ENCODE measurements around the gene ESRRA. TPM values are rescaled to one million over a fixed set of nuclear protein-coding genes. Genes with fewer than 3 reads are reported as not detected.

Gene ESRRA
- total and polyA plus RNA-seq, 8 donors: 45.5 to 685 (median 87.0) TPM

- intact Hi-C loops (cut with DNase I; ENCODE audit: low total_unique reads): no loop called here
- TF ChIP-seq POLR2A (IDR thresholded peaks at IDR 0.05): no peak
- TF ChIP-seq POLR2AphosphoS5 (IDR thresholded peaks at IDR 0.05): no peak
- TF ChIP-seq EP300 (IDR thresholded peaks at IDR 0.05): no peak
- no peak for TF ChIP-seq CTCF (IDR thresholded peaks at IDR 0.05)
- Histone ChIP-seq H3K4me1 (peaks cover 13 to 49% (median 31%) of the 10 kb centered on the region in 4 donors), H3K27ac (peak within 1 kb of the TSS; percentile 18 to 82 (median 47)), H3K4me3 (peak within 1 kb of the TSS; percentile 26 to 47 (median 39)), H3K36me3 (peaks cover 0 to 12% (median 0%) of the 10 kb centered on the region in 4 donors), H3K27me3 (no peaks in the 10 kb centered on the region), H3K9me3 (no peaks in the 10 kb centered on the region)
- peak; percentile 66 to 74 for DNase-seq
- WGBS, 5 donors: 63 to 75% (median 69%) methylated on average over 15 to 16 of the region's 16 CpGs
Measured at GRCh38 chr11:64339754-64340408, 34.6 kb downstream of the ESRRA start, which contains the start of gene CCDC88B. Gene CCDC88B, plus strand, starts transcription at chr11:64340204. Its CDS starts 63 bp downstream, at chr11:64340267.

- Histone ChIP-seq H3K27me3 (no peaks in the 10 kb centered on the region), H3K9me3 (no peaks in the 10 kb centered on the region), H3K4me3 (peak overlapping the region; percentile 26 to 47 (median 39)), H3K4me1 (peaks cover 13 to 41% (median 31%) of the 10 kb centered on the region in 4 donors), H3K36me3 (peaks cover 0 to 14% (median 0%) of the 10 kb centered on the region in 4 donors), H3K27ac (peak overlapping the region in 3 of 5 donors; percentile 18 to 82 (median 65))
- WGBS, 5 donors: 32 to 48% (median 40%) methylated on average over 20 to 33 of the region's 33 CpGs
- peak; percentile 61 to 67 for DNase-seq
- intact Hi-C loops (cut with DNase I; ENCODE audit: low total_unique reads): no loop called here
- TF ChIP-seq EP300 (IDR thresholded peaks at IDR 0.05): no peak
- TF ChIP-seq CTCF (IDR thresholded peaks at IDR 0.05): no peak
- TF ChIP-seq POLR2AphosphoS5 (IDR thresholded peaks at IDR 0.05): no peak
- no peak for TF ChIP-seq POLR2A (IDR thresholded peaks at IDR 0.05)
Measured at GRCh38 chr11:64340671-64341335, 35.5 kb downstream of the ESRRA start.

GRCh38 chr11:64341429-64341828 is 36.1 kb downstream of the ESRRA start:
- Histone ChIP-seq H3K36me3 (peaks cover 0 to 14% (median 0%) of the 10 kb centered on the region in 4 donors), H3K4me3 (peak overlapping the region in 2 of 4 donors; percentile 43 to 47), H3K9me3 (no peaks in the 10 kb centered on the region), H3K4me1 (peaks cover 13 to 41% (median 31%) of the 10 kb centered on the region in 4 donors), H3K27me3 (no peaks in the 10 kb centered on the region), H3K27ac (peak overlapping the region in 2 of 5 donors; percentile 75 to 80)
- TF ChIP-seq POLR2AphosphoS5 (IDR thresholded peaks at IDR 0.05): no peak
- TF ChIP-seq CTCF (IDR thresholded peaks at IDR 0.05): no peak
- no peak for TF ChIP-seq POLR2A (IDR thresholded peaks at IDR 0.05)
- no peak for TF ChIP-seq EP300 (IDR thresholded peaks at IDR 0.05)
- intact Hi-C loops (cut with DNase I; ENCODE audit: low total_unique reads): no loop called here
- WGBS, 5 donors: 75 to 85% (median 79%) methylated on average over 4 to 21 of the region's 21 CpGs
- DNase-seq: no peak

All from stomach (tissue), 9 donors.